K562 (cell line): Measurements from ENCODE around the gene RACK1. TPM values are rescaled to one million over a fixed set of nuclear protein-coding genes. Genes with fewer than 3 reads are reported as not detected.
A peak's percentile ranks its signal among the peaks of the same experiment; 100 is the strongest.

Experiments
- BRF1 ChIP-seq: IDR thresholded peaks from 3 replicates; pipeline ENCODE4 v1.6.1; 2011; ENCODE audit warnings: borderline replicate concordance, mild to moderate bottlenecking; ENCODE audit not compliant: insufficient read length; ENCODE audit errors: extremely low read depth
- CBFB ChIP-seq: sonication (generic); formaldehyde crosslinking; IDR thresholded peaks from 2 replicates; pipeline ENCODE4 v1.4.0; 2020; ENCODE audit warnings: mild to moderate bottlenecking, missing genetic modification reagents
- CHD1 ChIP-seq: fragments of 200-600 bp; sonication (generic); IDR thresholded peaks from one replicate; pipeline ENCODE4 v1.6.1; 2012; ENCODE audit warnings: mild to moderate bottlenecking, moderate library complexity, low read length, inconsistent platforms
- CREBBP ChIP-seq: IDR thresholded peaks from one replicate; pipeline ENCODE4 v1.6.1; 2012; ENCODE audit warnings: low read depth, mild to moderate bottlenecking, control low read depth, inconsistent platforms, low read length
- EWSR1 ChIP-seq: fragments of 450-650 bp; IDR thresholded peaks from 2 replicates; pipeline ENCODE4 v1.6.1; 2018; ENCODE audit warnings: borderline replicate concordance, mild to moderate bottlenecking, low read depth, moderate library complexity; ENCODE audit not compliant: partially characterized antibody
- FOXJ2 ChIP-seq: fragments of 200-800 bp; sonication (Bioruptor generic); IDR thresholded peaks from 2 replicates; pipeline ENCODE4 v1.6.1; 2016; ENCODE audit warnings: missing genetic modification characterization, missing compliant biosample characterization
- GABPB1 ChIP-seq: sonication (generic); formaldehyde crosslinking; IDR thresholded peaks from 2 replicates; pipeline ENCODE4 v1.8.0; 2022; ENCODE audit warnings: mild to moderate bottlenecking, missing genetic modification reagents
- JUND ChIP-seq, 2 experiments: IDR thresholded peaks; 2 replicates in 1 of 2; 3 replicates in 1 of 2; pipeline ENCODE4 v1.6.1; 2011; ENCODE audit warnings: borderline replicate concordance in 2 of 2, low read depth in 2 of 2, low read length in 2 of 2, improper control_type of control experiment in 1 of 2, missing biosample characterization in 1 of 2, missing genetic modification characterization in 1 of 2, missing genetic modification reagents in 1 of 2
- KAT7 ChIP-seq: sonication (generic); formaldehyde crosslinking; IDR thresholded peaks from 2 replicates; pipeline ENCODE4 v1.8.0; 2022; ENCODE audit warnings: missing genetic modification reagents, mild to moderate bottlenecking, borderline replicate concordance
- KDM2B ChIP-seq: fragments of 250-450 bp; sonication (Bioruptor Pico); IDR thresholded peaks from 2 replicates; pipeline ENCODE4 v1.8.0; 2021; ENCODE audit warnings: mild to moderate bottlenecking, moderate library complexity
- KDM4B ChIP-seq, 2 experiments: fragments of 450-650 bp in 1 of 2; sonication (generic) in 1 of 2; IDR thresholded peaks; 2 replicates each; pipeline ENCODE4 v1.6.1; 2016 to 2017; ENCODE audit warnings: borderline replicate concordance in 2 of 2, antibody characterized with exemption in 1 of 2, low read depth in 1 of 2, mild to moderate bottlenecking in 1 of 2
- NEUROD1 ChIP-seq: fragments of 150-350 bp; IDR thresholded peaks from 2 replicates; pipeline ENCODE4 v1.6.1; 2014; ENCODE audit warnings: borderline replicate concordance, low read length, low read depth; ENCODE audit not compliant: partially characterized antibody
- NFIC ChIP-seq: fragments of 450-650 bp; IDR thresholded peaks from 2 replicates; pipeline ENCODE4 v1.6.1; 2017; ENCODE audit warnings: mild to moderate bottlenecking, inconsistent platforms
- NR2C1 ChIP-seq, 2 experiments: fragments of 450-650 bp; IDR thresholded peaks; 2 replicates each; pipeline ENCODE4 v1.6.1; 2017; ENCODE audit warnings: mild to moderate bottlenecking in 2 of 2, antibody characterized with exemption in 1 of 2, inconsistent platforms in 1 of 2, missing compliant biosample characterization in 1 of 2, missing genetic modification characterization in 1 of 2
- PRPF4 ChIP-seq: fragments of 200-400 bp; formaldehyde crosslinking; IDR thresholded peaks from one replicate; pipeline ENCODE4 v1.6.1; 2017; ENCODE audit warnings: low read length, low read depth, mild to moderate bottlenecking; ENCODE audit not compliant: insufficient read depth, poor library complexity, severe bottlenecking
- PYGO2 ChIP-seq: fragments of 450-650 bp; IDR thresholded peaks from 2 replicates; pipeline ENCODE4 v1.6.1; 2016; ENCODE audit warnings: mild to moderate bottlenecking, missing genetic modification characterization, moderate library complexity, missing compliant biosample characterization
- RNF2 ChIP-seq: sonication (generic); IDR thresholded peaks from 2 replicates; pipeline ENCODE4 v1.6.1; 2016
- SRSF7 ChIP-seq: fragments of 200-400 bp; formaldehyde crosslinking; optimal IDR thresholded peaks from 2 replicates; pipeline ENCODE3; 2017; ENCODE audit warnings: mild to moderate bottlenecking, low read depth, low read length
- TBL1XR1 ChIP-seq, 2 experiments: IDR thresholded peaks; 2 replicates each; pipeline ENCODE4 v1.6.1; 2012; ENCODE audit warnings: improper control_type of control experiment in 2 of 2, low read length in 2 of 2, mild to moderate bottlenecking in 1 of 2
- WHSC1 ChIP-seq: IDR thresholded peaks from one replicate; pipeline ENCODE4 v1.6.1; 2012; ENCODE audit warnings: low read length, control low read depth, inconsistent platforms
- ZBTB17 ChIP-seq: fragments of 450-650 bp; formaldehyde crosslinking; IDR thresholded peaks from 2 replicates; pipeline ENCODE4 v1.4.0; 2020; ENCODE audit warnings: mild to moderate bottlenecking
- ZNF146 ChIP-seq: IDR thresholded peaks from one replicate; pipeline ENCODE4 v1.6.1; 2018; ENCODE audit warnings: missing compliant biosample characterization; ENCODE audit not compliant: unreplicated experiment
- ZNF175 ChIP-seq: fragments of 200-800 bp; sonication (Bioruptor generic); IDR thresholded peaks from 2 replicates; pipeline ENCODE4 v1.6.1; 2016; ENCODE audit warnings: low read depth, mild to moderate bottlenecking, missing genetic modification characterization, missing compliant biosample characterization
- ZNF217 ChIP-seq: sonication (generic); formaldehyde crosslinking; IDR thresholded peaks from 2 replicates; pipeline ENCODE4 v1.8.0; 2022; ENCODE audit warnings: mild to moderate bottlenecking, missing genetic modification reagents
- ZNF274 ChIP-seq: IDR thresholded peaks from 2 replicates; pipeline ENCODE4 v1.6.1; 2011; ENCODE audit warnings: low read depth, mild to moderate bottlenecking, low read length, moderate library complexity, borderline replicate concordance
- polyA plus RNA-seq, 8 experiments: library from polyadenylated mRNA; depleted of rRNA in 4 of 8; stranded (reverse) in 5 of 8; unstranded in 3 of 8; fragments of >200 nt; fragmentation: Nextera tagmentation in 2 of 8; fragmentation: Illumina TruSeq in 1 of 8; extraction: Ambion mirVana in 2 of 8; extraction: Trizol in 1 of 8; gene quantifications; 2 replicates each; pipeline versions ENCODE4 v1.2.1 to v1.2.3, GENCODE V29; 2011 to 2014; ENCODE audit warnings: inconsistent platforms in 1 of 8, missing spikeins in 1 of 8
- total RNA-seq, 7 experiments: library from RNA; depleted of rRNA in 6 of 7; stranded (reverse); fragments of >200 nt in 6 of 7; fragmentation: Illumina TruSeq in 2 of 7; extraction: Trizol in 2 of 7; gene quantifications; 2 replicates each; pipeline versions ENCODE4 v1.2.1 to v1.2.3, GENCODE V29; 2011 to 2021; ENCODE audit warnings: low replicate concordance in 1 of 7
- TF ChIP-seq, protein P1 (sequence below): IDR thresholded peaks from 2 replicates; pipeline ENCODE4 v1.6.1; 2011; ENCODE audit warnings: borderline replicate concordance, low read depth, mild to moderate bottlenecking, moderate library complexity, low read length; ENCODE audit not compliant: insufficient read depth, poor library complexity, severe bottlenecking

The RACK1 gene
- total and polyA plus RNA-seq, 9 of the 15 experiments (the other 6 are each of a cell fraction or from before 2014, with no cell fraction given): 2,303 to 5,311 (median 3,833) TPM

DNA sequence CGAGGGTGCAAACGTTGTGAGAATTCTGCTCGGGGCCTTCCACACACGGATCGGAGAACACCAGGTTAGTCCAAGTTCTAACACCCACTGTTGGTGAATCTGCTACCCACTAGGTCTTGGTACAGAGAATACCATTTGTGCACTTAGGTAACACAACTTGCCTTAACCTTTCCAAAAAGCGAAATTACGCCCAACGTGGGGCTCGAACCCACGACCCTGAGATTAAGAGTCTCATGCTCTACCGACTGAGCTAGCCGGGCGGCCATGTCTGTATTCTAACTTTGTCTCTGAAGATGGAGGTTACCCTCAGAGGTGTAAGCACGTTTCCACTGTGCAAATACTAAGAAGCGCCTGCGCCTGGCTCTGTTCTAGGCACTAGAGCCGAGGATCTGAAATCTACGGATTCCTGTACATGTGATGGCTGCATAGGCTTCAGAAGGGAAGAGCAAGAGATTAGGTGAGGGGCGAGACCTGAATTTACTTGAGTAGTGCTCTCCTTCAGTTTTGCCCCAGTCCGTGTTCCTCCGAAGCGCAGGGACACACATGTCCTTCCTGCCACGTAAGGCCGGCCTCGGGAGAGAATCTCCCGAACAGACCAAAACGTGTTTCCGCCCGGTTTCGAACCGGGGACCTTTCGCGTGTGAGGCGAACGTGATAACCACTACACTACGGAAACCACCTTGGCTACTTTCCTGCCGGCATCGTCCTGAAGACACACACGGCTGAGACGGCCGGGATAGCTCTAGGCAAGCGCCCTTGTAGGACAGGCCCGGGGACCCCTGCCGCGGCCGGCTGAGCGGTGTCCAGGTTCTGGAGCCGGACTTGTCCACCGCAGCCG lies 21.7 kb downstream of the RACK1 start (continued):
- TF ChIP-seq RNF2 (peak; percentile 89), ZNF175 (CRISPR knock-in tag) (no peak; the same call in 1 of the 2 replicates), NFIC (peak; percentile 85), GABPB1 (peak; percentile 84), NR2C1 (IDR thresholded peaks at IDR 0.05) (no peak), NR2C1 (tag; IDR thresholded peaks at IDR 0.05) (0 out of 2 replicates have a peak, but pooled peaks have one; percentile 38), CHD1 (no peak), FOXJ2 (no peak; the same call in 1 of the 2 replicates), PYGO2 (tag) (no peak), EWSR1 (no peak), KAT7 (CRISPR knock-in tag) (no peak; the same call in 1 of the 2 replicates), ZNF146 (no peak), WHSC1 (no peak), SRSF7 (no peak), CBFB (CRISPR knock-in tag) (peak; percentile 80), PRPF4 (no peak), JUND (IDR thresholded peaks at IDR 0.05; ENCODE audit: borderline replicate concordance, low read depth, low read length) (peak; percentile 60; the same call in 1 of the 2 replicates), JUND (tag; IDR thresholded peaks at IDR 0.05; ENCODE audit: borderline replicate concordance, low read depth, low read length) (no peak; the same call in 1 of the 3 replicates), ZNF274 (no peak), TBL1XR1 (IDR thresholded peaks at IDR 0.05; ENCODE audit: low read length in 2 of 2) (peak; percentile 46 to 96; a peak in 3 of 4 replicates), BRF1 (peak; percentile 87), KDM4B (IDR thresholded peaks at IDR 0.05; ENCODE audit: borderline replicate concordance in 2 of 2, low read depth in 1 of 2) (peak in 1 of 2 experiments; percentile 32; a peak in 1 of 4 replicates), NEUROD1 (peak; percentile 10), KDM2B (CRISPR knock-in tag) (peak; percentile 46; the same call in 1 of the 2 replicates), ZBTB17 (CRISPR knock-in tag) (0 out of 2 replicates have a peak, but pooled peaks have one; percentile 41), CREBBP (no peak), ZNF217 (CRISPR knock-in tag) (no peak)
- TF ChIP-seq, protein P1, sequence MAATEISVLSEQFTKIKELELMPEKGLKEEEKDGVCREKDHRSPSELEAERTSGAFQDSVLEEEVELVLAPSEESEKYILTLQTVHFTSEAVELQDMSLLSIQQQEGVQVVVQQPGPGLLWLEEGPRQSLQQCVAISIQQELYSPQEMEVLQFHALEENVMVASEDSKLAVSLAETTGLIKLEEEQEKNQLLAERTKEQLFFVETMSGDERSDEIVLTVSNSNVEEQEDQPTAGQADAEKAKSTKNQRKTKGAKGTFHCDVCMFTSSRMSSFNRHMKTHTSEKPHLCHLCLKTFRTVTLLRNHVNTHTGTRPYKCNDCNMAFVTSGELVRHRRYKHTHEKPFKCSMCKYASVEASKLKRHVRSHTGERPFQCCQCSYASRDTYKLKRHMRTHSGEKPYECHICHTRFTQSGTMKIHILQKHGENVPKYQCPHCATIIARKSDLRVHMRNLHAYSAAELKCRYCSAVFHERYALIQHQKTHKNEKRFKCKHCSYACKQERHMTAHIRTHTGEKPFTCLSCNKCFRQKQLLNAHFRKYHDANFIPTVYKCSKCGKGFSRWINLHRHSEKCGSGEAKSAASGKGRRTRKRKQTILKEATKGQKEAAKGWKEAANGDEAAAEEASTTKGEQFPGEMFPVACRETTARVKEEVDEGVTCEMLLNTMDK: no peak
